Parathyroid adenoma (tissue), 2 donors: Measurements from ENCODE around the gene TNNC1.

Experiments used
- H2AFZ ChIP-seq: fragments of 300-600 bp; sonication (generic); one replicate; pipeline ENCODE4 v1.7.0; 2017; ENCODE audit warnings: antibody characterized with exemption, mild to moderate bottlenecking
- H3K27ac ChIP-seq: fragments of 300-600 bp; sonication (generic); one replicate; pipeline ENCODE4 v1.7.0; 2017
- H3K27me3 ChIP-seq: fragments of 300-600 bp; sonication (generic); one replicate; pipeline ENCODE4 v1.7.0; 2017; ENCODE audit warnings: low read length; ENCODE audit not compliant: control insufficient read depth, insufficient read depth
- H3K36me3 ChIP-seq: fragments of 300-600 bp; sonication (generic); one replicate; pipeline ENCODE4 v1.7.0; 2017; ENCODE audit warnings: low read length; ENCODE audit not compliant: control insufficient read depth, insufficient read depth
- H3K4me1 ChIP-seq: fragments of 300-600 bp; sonication (generic); one replicate; pipeline ENCODE4 v1.7.0; 2017; ENCODE audit warnings: control low read depth
- H3K4me2 ChIP-seq: fragments of 300-600 bp; sonication (generic); one replicate; pipeline ENCODE4 v1.7.0; 2017; ENCODE audit warnings: low read length
- H3K4me3 ChIP-seq: fragments of 300-600 bp; sonication (generic); one replicate; pipeline ENCODE4 v1.7.0; 2017; ENCODE audit warnings: low read depth, low read length
- H3K79me2 ChIP-seq: fragments of 300-600 bp; sonication (generic); one replicate; pipeline ENCODE4 v1.7.0; 2017; ENCODE audit warnings: control low read depth
- H3K9ac ChIP-seq: fragments of 300-600 bp; sonication (generic); one replicate; pipeline ENCODE4 v1.7.0; 2017; ENCODE audit warnings: mild to moderate bottlenecking
- H3K9me3 ChIP-seq: fragments of 300-600 bp; sonication (generic); one replicate; pipeline ENCODE4 v1.7.0; 2017; ENCODE audit warnings: low read length; ENCODE audit not compliant: control insufficient read depth
- CTCF ChIP-seq: fragments of 300-600 bp; sonication (generic); IDR thresholded peaks from one replicate; pipeline ENCODE4 v1.7.0; 2017; ENCODE audit warnings: antibody characterized with exemption, mild to moderate bottlenecking
- donor health status: primary hyperparathyroidism.

TNNC1 gene

GRCh38 chr3:52440671-52441070 lies 13.2 kb downstream of the TNNC1 start:
- no peaks in the 10 kb centered on the region for H3K27me3 ChIP-seq
- H3K9ac ChIP-seq = no peak overlapping the region
- H3K79me2 ChIP-seq = no peaks in the 10 kb centered on the region
- H3K9me3 ChIP-seq = no peaks in the 10 kb centered on the region
- TF ChIP-seq CTCF = no peak
- H3K4me1 ChIP-seq = peaks cover 6% of the 10 kb centered on the region
- no peaks in the 10 kb centered on the region for H3K36me3 ChIP-seq
- no peak overlapping the region for H3K27ac ChIP-seq
- no peak overlapping the region for H3K4me2 ChIP-seq
- no peak overlapping the region for H2AFZ ChIP-seq
- H3K4me3 ChIP-seq = no peak overlapping the region

DNA sequence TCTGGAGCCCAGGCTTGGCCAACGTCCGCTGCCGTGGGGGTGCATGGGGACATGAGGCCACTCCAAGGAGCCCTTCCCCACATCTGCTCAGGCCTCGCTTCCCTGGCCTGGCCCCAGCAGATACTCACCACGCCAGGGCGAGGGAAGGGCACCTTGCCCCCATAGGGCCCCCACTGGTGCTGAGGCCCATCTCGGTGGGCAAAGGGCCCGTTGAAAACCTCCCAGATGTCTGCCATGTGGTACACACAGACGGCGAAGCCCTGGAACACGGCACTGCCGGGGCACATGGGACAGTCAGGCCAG lies 13.6 kb downstream of the TNNC1 start:
- H3K4me2 ChIP-seq = no peak overlapping the region
- H3K79me2 ChIP-seq = no peaks in the 10 kb centered on the region
- H3K36me3 ChIP-seq = no peaks in the 10 kb centered on the region
- no peak overlapping the region for H3K4me3 ChIP-seq
- no peaks in the 10 kb centered on the region for H3K9me3 ChIP-seq
- no peak overlapping the region for H3K9ac ChIP-seq
- H2AFZ ChIP-seq = no peak overlapping the region
- H3K27me3 ChIP-seq = no peaks in the 10 kb centered on the region
- no peak overlapping the region for H3K27ac ChIP-seq
- peaks cover 4% of the 10 kb centered on the region for H3K4me1 ChIP-seq
- no peak for TF ChIP-seq CTCF

DNA sequence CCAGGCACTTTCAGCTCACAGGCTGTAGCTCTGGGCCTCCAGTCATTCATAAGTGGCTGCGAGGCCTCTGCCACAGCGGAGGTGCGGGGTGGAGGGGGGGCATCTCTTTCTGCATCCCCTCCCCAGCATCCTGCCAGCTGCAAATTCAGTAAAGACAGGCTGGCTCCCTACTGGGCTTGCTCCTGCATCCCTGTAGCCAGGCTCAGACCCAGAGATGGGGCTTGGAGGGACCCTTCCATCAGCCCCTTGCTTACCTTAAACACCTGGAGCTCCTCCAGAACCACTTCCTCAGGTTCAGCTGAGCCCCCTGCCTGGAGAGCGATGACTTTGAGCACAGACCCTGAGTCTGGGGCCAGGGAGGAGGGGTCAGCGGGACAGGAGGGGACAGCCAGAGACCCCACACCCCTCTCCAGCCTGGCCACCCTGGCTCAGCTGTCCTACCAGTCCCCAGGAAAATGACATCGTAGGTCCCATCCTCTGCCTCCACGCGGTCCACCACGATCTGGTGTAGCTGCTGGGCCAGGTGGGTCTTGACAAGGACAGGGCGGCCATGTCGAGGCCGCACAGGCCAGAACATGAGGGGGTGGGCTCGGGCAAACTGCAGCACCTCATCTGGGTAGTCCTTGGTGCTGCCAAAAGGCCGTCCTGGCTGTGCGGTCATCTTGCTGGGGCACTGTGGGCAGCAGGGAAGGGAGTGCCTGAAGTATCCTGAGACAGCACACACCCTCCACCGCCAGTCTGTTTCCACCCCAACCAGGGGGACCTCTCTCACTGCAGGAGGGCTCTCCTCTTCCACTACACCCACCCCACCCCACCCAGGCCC lies 14.2 kb downstream of the TNNC1 start:
- Histone ChIP-seq H3K9ac (no peak overlapping the region), H2AFZ (no peak overlapping the region), H3K9me3 (no peaks in the 10 kb centered on the region), H3K4me1 (peaks cover 4% of the 10 kb centered on the region), H3K4me2 (no peak overlapping the region), H3K27ac (no peak overlapping the region), H3K4me3 (no peak overlapping the region), H3K79me2 (no peaks in the 10 kb centered on the region), H3K36me3 (no peaks in the 10 kb centered on the region), H3K27me3 (no peaks in the 10 kb centered on the region)
- TF ChIP-seq CTCF = no peak

GRCh38 chr3:52438579-52439425 lies 15.0 kb downstream of the TNNC1 start:
- Histone ChIP-seq H2AFZ (no peak overlapping the region), H3K27me3 (no peaks in the 10 kb centered on the region), H3K9ac (no peak overlapping the region), H3K27ac (no peak overlapping the region), H3K79me2 (no peaks in the 10 kb centered on the region), H3K4me2 (no peak overlapping the region), H3K36me3 (no peaks in the 10 kb centered on the region), H3K4me3 (no peak overlapping the region), H3K4me1 (peaks cover 4% of the 10 kb centered on the region), H3K9me3 (no peaks in the 10 kb centered on the region)
- no peak for TF ChIP-seq CTCF

DNA sequence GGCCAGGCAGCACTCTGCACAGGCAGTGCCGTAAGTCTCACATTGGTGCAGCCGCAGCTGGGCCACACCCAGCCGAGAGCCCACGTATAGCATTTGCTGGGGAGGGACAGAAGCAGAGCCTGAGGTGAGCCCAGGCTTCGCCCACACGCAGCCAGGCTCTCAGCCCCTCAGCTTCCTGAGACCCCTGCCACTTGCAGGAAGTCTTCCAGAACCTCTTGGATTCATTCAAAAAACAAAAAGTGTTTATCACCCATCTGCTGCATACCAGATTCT lies 15.8 kb downstream of the TNNC1 start:
- H3K36me3 ChIP-seq = no peaks in the 10 kb centered on the region
- H3K79me2 ChIP-seq = no peaks in the 10 kb centered on the region
- no peak overlapping the region for H3K27ac ChIP-seq
- peaks cover 4% of the 10 kb centered on the region for H3K4me1 ChIP-seq
- H3K9ac ChIP-seq = no peak overlapping the region
- no peak overlapping the region for H2AFZ ChIP-seq
- no peak overlapping the region for H3K4me2 ChIP-seq
- no peaks in the 10 kb centered on the region for H3K9me3 ChIP-seq
- no peak for TF ChIP-seq CTCF
- H3K4me3 ChIP-seq = no peak overlapping the region
- H3K27me3 ChIP-seq = no peaks in the 10 kb centered on the region
